ENCODE results near the gene FLOT1. TPM values are rescaled to one million over a fixed set of nuclear protein-coding genes. Genes with fewer than 3 reads are reported as not detected.
A peak's percentile ranks its signal among the peaks of the same experiment; 100 is the strongest.

FLOT1 gene
- total RNA-seq, 1 donor from 2014 or later = 20.0 TPM

- no peak overlapping the region for H3K4me3 ChIP-seq (ENCODE audit: low read depth, low read length)
- peak; percentile 93 for FAIRE-seq
These were observed 39.4 kb upstream of the FLOT1 start for GRCh38 chr6:30781743-30782424.

GRCh38 chr6:30781395-30781742 lies 38.9 kb upstream of the FLOT1 start:
- no peak for DNase-seq (ENCODE audit: low read depth)
- FAIRE-seq = no peak
- TF ChIP-seq CTCF (IDR thresholded peaks at IDR 0.05; ENCODE audit: insufficient read depth, low read length, severe bottlenecking) = no peak
- H3K36me3 ChIP-seq (ENCODE audit: control insufficient read depth, insufficient read depth, low read length) = no peaks in the 10 kb centered on the region
- H3K27me3 ChIP-seq (ENCODE audit: control insufficient read depth, insufficient read depth, low read length) = no peaks in the 10 kb centered on the region
- no peak overlapping the region for H3K4me3 ChIP-seq (ENCODE audit: low read depth, low read length)

More at GRCh38 chr6:30781743-30782424, 39.4 kb upstream of the FLOT1 start:
- no peak for TF ChIP-seq CTCF (IDR thresholded peaks at IDR 0.05; ENCODE audit: insufficient read depth, low read length, severe bottlenecking)
- no peaks in the 10 kb centered on the region for H3K27me3 ChIP-seq (ENCODE audit: control insufficient read depth, insufficient read depth, low read length)
- peak; percentile 99 for DNase-seq (ENCODE audit: low read depth)
- H3K36me3 ChIP-seq (ENCODE audit: control insufficient read depth, insufficient read depth, low read length) = no peaks in the 10 kb centered on the region

GRCh38 chr6:30780642-30780920 lies 38.1 kb upstream of the FLOT1 start:
- no peaks in the 10 kb centered on the region for H3K36me3 ChIP-seq (ENCODE audit: control insufficient read depth, insufficient read depth, low read length)
- DNase-seq (ENCODE audit: low read depth) = no peak
- no peak overlapping the region for H3K4me3 ChIP-seq (ENCODE audit: low read depth, low read length)
- FAIRE-seq = no peak
- TF ChIP-seq CTCF (IDR thresholded peaks at IDR 0.05; ENCODE audit: insufficient read depth, low read length, severe bottlenecking) = no peak
- H3K27me3 ChIP-seq (ENCODE audit: control insufficient read depth, insufficient read depth, low read length) = no peaks in the 10 kb centered on the region

- H3K36me3 ChIP-seq (ENCODE audit: control insufficient read depth, insufficient read depth, low read length) = no peaks in the 10 kb centered on the region
- no peaks in the 10 kb centered on the region for H3K27me3 ChIP-seq (ENCODE audit: control insufficient read depth, insufficient read depth, low read length)
- FAIRE-seq (no peak), DNase-seq (ENCODE audit: low read depth) (peak; percentile 69)
- no peak overlapping the region for H3K4me3 ChIP-seq (ENCODE audit: low read depth, low read length)
- no peak for TF ChIP-seq CTCF (IDR thresholded peaks at IDR 0.05; ENCODE audit: insufficient read depth, low read length, severe bottlenecking)
These were observed 37.6 kb upstream of the FLOT1 start for GRCh38 chr6:30779850-30780641.

GRCh38 chr6:30778001-30778635 lies 35.6 kb upstream of the FLOT1 start:
- DNase-seq (ENCODE audit: low read depth) = no peak
- H3K4me3 ChIP-seq (ENCODE audit: low read depth, low read length) = no peak overlapping the region
- TF ChIP-seq CTCF (IDR thresholded peaks at IDR 0.05; ENCODE audit: insufficient read depth, low read length, severe bottlenecking) = no peak

More at GRCh38 chr6:30778001-30778635, 35.6 kb upstream of the FLOT1 start:
- Histone ChIP-seq H3K27me3 (ENCODE audit: control insufficient read depth, insufficient read depth, low read length) (no peaks in the 10 kb centered on the region), H3K36me3 (ENCODE audit: control insufficient read depth, insufficient read depth, low read length) (no peaks in the 10 kb centered on the region)
- no peak for FAIRE-seq

All from bronchial epithelial cell (primary cell).